Pulmonary artery endothelial cell (primary cell): ENCODE data around the gene TBC1D8. TPM values are rescaled to one million over a fixed set of nuclear protein-coding genes. Genes with fewer than 3 reads are reported as not detected.

Experiments used
- DNase-seq: peaks from one replicate; pipeline ENCODE4 v3.0.0-alpha.2; 2011; ENCODE audit warnings: low read depth, low spot score
- total RNA-seq: library from RNA; depleted of rRNA; stranded (reverse); fragments of >200 nt; gene quantifications from 2 replicates; pipeline ENCODE4 v1.2.3, GENCODE V29; 2014

Gene TBC1D8
- total RNA-seq, 1 donor from 2014 or later: 52.5 TPM

- no peak for DNase-seq
These were observed 38.4 kb downstream of the TBC1D8 start for GRCh38 chr2:101112772-101113157.

DNA sequence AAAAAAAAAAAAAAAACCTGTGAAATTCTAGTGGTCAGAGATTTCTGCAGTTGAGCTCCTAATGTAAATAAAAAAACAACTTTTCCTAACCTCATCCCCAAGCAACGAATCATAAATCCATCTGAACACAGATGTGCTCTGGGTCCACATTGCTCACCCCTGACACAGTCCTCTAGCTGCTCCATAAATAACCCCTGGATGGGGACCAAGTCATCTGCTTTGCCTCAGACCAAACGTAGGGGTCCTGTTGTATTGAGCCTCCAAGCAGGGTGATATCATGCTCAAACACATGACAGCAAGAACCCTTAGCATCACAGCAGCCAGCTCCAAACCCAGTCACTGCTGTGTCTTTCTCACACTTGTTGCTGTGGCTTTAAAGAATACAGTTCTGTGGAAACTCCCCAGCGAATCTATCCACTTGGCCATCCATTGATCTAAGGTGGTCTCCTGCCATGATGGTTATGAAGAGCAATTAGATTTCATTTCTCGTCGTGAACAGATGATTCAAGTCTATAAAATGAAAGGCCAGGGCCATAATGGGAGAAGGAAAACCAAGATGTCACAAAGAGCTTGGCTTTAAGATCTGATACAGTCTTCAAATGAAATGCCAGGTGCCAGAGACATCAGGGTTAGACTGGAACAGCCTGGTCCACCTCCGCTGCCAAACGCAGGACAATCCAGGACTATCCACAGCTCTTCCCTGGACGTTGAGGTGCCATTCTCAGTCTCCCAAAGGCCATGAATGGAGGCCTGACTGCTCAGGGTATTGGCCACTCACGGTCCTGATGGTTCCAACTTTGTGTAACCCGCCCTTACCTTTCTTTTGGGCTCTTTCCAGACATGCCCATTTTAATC lies 39.0 kb downstream of the TBC1D8 start:
- no peak for DNase-seq

DNA sequence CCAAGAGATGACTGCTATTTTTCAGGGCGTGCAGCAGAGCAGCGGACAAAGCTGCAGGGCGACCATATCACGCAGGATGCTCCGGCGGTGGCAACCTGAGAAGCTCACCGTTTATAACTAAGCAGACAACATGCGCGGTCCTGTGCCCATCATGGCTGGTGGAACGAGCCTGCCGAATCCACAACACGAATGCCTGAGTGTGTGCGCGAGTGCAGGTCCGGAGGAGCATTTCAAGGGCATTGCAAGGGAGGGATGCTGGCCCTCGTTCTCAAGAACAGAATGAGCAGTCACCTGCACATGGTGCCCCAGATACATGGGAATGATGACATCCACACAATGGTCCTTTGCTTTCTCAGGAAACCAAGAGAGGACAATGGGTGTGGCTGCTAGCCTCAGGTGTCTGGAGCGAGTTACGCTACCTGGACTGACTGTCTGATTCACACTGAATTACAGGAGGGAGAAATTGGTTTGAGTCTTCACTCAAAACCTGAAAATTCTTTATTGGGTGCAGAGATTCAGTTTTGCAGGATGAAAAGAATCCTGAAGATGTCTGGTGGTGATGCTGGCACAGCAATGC lies 39.8 kb downstream of the TBC1D8 start:
- DNase-seq: no peak

DNA sequence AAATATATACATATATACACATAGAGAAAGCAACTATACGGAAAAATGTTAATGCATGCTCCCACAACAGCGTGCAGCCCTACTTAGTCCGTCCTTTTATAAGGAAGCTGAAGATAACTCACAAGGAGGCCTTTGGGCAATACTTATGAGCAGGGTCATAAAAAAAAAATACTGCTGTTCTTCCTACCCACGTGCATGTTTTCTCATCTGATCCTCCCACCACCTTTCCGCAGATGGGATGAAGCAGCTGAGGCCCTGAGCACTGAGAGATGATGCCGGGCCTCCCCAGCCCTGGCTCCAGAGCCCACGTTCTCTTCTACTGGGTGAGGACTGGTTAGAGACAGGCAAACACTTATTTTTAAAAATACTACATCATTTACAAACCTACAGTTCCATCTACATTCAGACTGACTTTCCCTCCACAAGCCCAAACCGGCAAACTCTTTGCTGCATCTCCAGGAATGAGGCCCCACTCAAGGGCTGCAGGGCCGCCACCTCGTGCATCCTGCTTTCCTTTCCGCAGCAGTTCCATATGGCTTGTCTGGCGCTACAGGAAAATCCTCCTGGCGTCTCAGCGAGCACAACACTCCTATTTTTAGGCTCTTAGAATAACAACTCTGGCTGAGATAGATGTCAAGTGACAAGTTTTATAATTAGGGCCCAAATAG lies 41.6 kb downstream of the TBC1D8 start:
- DNase-seq: no peak

DNA sequence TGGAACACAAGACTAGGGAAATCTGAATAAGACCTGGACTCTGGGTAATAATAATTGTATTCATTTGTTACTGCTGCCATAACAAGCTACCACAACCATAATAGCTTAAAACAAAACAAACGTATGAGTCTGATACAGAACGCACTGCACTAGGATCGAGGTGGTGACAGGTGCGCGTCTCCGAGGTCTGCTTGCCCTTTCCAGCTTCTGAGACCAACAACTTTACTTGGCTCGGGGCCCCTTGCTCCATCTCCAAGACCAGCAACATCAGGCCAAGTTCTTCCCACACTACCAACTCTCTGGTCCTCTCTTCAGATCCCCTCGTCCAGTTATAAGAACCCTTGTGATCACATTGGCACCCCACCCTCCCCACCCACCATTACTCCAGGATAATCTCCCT lies 42.8 kb downstream of the TBC1D8 start:
- DNase-seq: no peak

GRCh38 chr2:101107241-101107640 lies 43.9 kb downstream of the TBC1D8 start:
- no peak for DNase-seq

DNA sequence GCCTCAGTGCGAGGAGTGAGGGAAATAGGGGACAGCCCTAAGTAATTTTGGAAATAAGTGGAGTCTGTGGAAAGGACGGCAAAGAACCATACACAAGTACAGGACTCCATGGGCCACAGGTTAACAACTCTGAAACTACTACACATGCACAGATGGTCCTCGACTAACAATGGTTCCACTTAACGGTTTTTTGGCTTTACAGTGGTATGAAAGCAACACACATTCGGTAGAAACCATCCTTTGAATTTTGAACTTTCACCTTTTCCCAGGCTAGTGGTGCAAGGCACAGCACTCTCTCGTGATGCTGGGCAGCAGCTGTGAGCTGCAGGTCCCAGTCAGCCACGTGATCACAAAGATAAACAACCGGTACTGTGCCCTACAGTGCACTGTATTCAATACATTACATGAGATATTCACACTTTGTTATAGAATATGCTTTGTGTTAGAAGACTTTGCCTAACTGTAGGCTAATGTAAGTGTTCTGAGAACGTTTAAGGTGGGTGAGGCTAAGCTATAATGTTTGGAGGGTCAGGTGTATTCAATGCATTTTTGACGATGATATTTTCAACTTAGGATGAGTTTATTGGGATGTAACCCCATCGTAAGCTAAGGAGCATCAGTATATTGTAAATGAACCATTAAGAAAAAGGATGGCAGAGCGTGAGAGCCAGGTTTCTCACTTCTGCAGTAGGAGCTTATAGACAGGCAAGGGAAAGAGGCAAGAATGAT lies 44.6 kb downstream of the TBC1D8 start:
- no peak for DNase-seq

GRCh38 chr2:101105654-101106053 lies 45.5 kb downstream of the TBC1D8 start:
- DNase-seq: no peak

DNA sequence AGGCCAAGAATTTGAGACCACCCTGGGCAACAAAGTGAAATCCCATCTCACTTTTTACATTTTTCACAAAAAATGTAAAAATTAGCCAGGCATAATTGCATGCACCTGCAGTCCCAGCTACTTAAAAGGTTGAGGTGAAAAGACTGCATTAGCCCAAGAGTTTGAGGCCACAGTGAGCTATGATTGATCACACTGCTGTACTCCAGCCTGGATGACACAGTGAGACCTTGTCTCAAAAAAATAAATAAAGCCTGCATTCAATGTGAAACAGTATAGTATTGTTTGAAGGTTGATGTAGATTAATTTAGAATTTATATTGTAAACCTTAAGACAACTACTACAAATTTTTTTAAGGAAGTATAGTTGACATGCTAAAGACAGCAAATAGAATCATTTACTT lies 53.5 kb downstream of the TBC1D8 start:
- no peak for DNase-seq

GRCh38 chr2:101096619-101097142 lies 54.5 kb downstream of the TBC1D8 start:
- no peak for DNase-seq

- DNase-seq: no peak
These were observed 56.8 kb downstream of the TBC1D8 start for GRCh38 chr2:101094351-101094750.

DNA sequence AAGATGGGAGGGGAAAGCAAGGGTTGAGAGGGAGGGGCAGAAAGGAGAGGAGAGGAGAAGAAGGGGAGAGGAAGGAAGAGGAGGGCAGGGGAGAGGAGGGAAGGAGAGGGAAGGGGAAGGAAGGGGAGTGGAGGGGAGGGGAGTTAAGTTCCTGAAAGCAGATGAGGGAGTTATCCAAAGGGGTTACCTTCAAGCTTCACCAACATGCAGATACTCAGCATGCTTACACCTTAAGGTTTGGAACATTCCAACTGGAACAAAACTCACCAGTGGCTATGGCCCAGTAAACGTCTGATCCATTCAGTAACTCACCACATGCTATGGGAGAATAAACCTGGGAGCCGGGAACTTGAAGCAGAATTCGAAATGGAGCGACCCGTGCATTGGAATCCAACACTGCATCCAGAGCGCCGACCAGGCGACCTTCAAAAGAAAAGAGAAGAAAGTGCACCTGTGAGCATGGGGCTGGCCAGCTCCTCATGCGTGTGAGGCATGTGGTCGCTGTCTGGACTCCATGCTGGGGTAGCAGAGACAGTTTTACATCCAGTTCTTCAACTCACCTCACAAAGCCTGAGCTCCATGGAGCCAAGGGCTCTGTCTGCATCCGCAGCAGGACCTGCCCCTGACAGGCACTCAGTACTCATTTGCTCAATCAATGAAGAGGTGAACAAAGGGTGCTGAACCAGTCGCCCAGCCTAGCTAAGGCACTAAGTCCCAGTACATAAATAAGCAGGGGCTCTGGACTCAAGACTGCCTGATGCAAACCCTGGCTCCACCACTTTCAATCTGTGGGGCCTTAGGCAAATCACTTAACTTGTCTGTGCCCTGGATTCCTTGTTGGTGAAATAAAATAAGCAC lies 61.0 kb downstream of the TBC1D8 start:
- no peak for DNase-seq

- no peak for DNase-seq
These were observed 61.8 kb downstream of the TBC1D8 start for GRCh38 chr2:101089419-101089818.

GRCh38 chr2:101087638-101088037 lies 63.5 kb downstream of the TBC1D8 start:
- no peak for DNase-seq

- DNase-seq: no peak
These were observed 67.6 kb downstream of the TBC1D8 start for GRCh38 chr2:101083613-101084012.

DNA sequence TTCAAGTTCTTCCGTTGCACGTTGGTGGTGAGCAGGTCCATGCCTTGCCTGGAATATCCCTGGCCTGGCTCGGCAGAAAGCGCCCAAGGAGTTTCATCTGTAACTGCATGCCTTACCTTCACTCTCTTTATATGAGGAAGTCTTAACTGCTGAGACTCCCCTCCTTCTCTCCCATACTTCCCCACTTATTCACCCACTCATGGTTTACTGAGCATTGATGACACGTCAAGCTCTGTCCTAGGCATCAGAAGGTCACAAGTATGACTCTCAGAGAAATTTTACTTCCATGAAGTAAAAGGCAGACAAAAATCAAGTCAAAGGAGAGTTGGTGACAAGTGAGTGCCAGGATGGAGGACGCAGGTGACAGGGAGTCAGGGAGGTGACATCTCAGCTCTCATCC lies 68.2 kb downstream of the TBC1D8 start:
- no peak for DNase-seq

DNA sequence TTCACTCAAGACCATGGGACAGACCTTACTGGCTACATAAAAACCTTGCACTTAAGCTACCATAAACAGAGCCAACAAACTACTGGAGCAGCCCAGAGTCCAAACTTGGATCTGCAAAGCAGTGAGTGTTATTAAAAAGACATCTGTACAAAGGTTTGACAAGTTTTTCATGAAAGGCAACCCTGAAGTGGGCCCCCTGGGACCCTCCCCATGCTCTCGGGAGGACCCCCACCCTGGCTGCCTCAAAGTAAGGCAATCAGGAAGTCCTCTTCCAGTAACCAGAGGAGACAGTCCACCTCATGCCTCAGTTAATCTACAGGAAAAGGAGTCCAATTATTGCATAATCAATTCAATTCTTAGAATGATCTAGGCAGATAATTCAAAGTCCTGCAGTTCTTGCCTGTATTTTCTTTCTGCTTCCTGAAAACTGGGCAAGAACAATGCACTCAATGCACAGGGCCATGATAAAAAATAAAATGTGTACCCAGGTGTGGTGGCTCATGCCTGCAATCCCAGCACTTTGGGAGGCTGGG lies 69.7 kb downstream of the TBC1D8 start:
- no peak for DNase-seq

DNA sequence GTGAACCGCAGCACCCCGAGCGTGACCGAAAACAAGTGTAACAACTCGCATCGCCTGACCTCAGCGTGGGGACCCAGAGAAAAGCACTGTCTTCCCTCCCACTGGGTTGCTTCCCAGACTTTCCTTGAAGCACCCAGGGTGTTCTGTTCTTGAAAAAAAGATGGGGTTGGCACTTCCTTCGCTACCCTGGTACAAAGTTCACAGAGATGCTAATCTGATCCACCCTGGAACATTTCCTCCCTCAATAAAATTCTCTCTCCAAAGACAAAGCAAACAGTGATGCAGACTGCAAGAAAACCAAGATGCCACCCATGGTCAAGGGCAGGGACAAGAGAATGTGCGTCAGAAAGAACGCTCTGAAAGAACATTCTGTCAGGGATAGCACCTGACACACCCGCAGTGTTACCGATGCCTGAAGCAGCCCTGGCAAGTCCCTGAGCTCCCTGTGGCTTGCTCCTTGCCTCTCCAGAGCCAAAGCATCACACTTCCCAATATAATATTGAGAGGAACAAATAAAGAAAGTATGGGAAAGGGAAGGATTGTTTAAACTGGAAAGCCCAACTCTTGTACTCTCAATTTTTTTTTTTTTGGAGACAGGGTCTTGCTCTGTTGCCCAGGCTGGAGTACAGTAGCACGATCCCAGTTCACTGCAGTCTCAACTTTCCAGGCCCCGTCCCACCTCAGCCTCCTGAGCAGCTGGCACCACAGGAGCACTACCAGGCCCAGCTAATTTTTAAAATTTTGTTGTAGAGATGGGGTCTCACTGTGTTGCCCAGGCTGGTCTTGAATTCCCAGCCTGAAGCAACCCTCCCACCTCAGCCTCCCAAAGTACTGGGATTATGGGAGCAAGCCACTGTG lies 70.7 kb downstream of the TBC1D8 start:
- DNase-seq: no peak

DNA sequence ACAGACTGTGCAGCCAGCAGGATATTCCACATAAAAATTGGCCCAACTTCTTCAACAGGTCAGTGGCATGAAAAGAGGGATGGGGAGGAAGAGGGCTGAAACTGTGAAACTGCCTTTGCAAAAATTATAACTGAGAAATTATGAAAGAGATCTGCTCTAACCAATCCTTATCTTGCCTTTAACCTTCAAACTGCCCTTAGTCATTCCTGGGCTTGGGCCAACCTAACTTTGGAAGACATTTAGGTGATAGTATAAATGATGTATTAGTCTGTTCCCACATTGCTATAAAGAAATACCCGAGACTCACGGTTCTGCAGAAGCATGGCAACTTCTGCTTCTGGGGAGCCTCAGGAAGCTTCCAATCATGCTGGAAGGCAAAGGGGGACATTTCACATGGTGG lies 74.6 kb downstream of the TBC1D8 start:
- no peak for DNase-seq
